Gastrocnemius medialis (tissue), 4 donors: Measurements from ENCODE around the gene CLEC2L.

Source experiments
- POLR2A ChIP-seq, 2 donors: fragments of 450-650 bp; IDR thresholded peaks; one replicate each; pipeline ENCODE4 v1.6.1; 2017; ENCODE audit warnings: antibody characterized with exemption in 2 of 2, mild to moderate bottlenecking in 2 of 2, moderate library complexity in 2 of 2
- TF ChIP-seq, protein P1 (sequence below), 5 experiments: fragments of 450-650 bp in 3 of 5; fragments of 200-600 bp in 2 of 5; sonication (generic) in 2 of 5; IDR thresholded peaks in 4 of 5; conservative IDR thresholded peaks in 1 of 5; 1 replicate in 4 of 5; 2 replicates in 1 of 5; pipeline ENCODE4 v1.5.1; 2016 to 2019; ENCODE audit warnings: antibody characterized with exemption in 5 of 5, mild to moderate bottlenecking in 3 of 5, moderate library complexity in 3 of 5

DNA sequence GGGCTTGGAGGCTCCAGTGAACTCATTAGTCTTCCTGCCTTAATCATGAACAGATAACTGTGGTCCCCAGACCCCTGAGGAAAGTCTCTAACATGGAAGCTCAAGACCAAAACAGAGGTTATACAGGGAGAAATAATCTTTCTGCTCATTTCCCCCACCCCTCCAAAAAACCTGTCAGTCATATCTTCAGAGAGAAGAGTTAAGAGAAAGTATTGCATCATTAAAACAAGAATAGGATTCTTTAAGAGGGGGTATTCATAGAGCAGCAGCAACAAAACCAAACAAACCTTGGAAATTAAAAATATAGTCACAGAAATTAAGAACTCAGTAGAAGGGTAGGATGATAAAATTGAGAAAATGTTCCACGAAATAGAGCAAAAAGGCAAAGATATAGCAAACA lies 7.6 kb downstream of the CLEC2L start:
- TF ChIP-seq, protein P1, sequence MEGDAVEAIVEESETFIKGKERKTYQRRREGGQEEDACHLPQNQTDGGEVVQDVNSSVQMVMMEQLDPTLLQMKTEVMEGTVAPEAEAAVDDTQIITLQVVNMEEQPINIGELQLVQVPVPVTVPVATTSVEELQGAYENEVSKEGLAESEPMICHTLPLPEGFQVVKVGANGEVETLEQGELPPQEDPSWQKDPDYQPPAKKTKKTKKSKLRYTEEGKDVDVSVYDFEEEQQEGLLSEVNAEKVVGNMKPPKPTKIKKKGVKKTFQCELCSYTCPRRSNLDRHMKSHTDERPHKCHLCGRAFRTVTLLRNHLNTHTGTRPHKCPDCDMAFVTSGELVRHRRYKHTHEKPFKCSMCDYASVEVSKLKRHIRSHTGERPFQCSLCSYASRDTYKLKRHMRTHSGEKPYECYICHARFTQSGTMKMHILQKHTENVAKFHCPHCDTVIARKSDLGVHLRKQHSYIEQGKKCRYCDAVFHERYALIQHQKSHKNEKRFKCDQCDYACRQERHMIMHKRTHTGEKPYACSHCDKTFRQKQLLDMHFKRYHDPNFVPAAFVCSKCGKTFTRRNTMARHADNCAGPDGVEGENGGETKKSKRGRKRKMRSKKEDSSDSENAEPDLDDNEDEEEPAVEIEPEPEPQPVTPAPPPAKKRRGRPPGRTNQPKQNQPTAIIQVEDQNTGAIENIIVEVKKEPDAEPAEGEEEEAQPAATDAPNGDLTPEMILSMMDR (IDR thresholded peaks at IDR 0.05 in 4 of 5, conservative IDR thresholded peaks at IDR 0.05 in 1 of 5): no peak
- no peak for TF ChIP-seq POLR2A (IDR thresholded peaks at IDR 0.05)
